Endothelial cell (in vitro differentiated cells): ENCODE data around the gene KSR1. TPM values are rescaled to one million over a fixed set of nuclear protein-coding genes. Genes with fewer than 3 reads are reported as not detected.

Experiments
- DNase-seq: peaks from one replicate; pipeline ENCODE4 v3.0.0; 2021; ENCODE audit warnings: low spot score
- H3K27ac Mint-ChIP-seq: one replicate; pipeline ENCODE4 v1.8.0; 2021; ENCODE audit warnings: mixed read lengths, inconsistent platforms; ENCODE audit not compliant: unreplicated experiment
- H3K27me3 Mint-ChIP-seq: one replicate; pipeline ENCODE4 v1.8.0; 2021; ENCODE audit warnings: mild to moderate bottlenecking, moderate library complexity, mixed read lengths, inconsistent platforms; ENCODE audit not compliant: unreplicated experiment
- H3K36me3 Mint-ChIP-seq: one replicate; pipeline ENCODE4 v1.8.0; 2021; ENCODE audit warnings: mild to moderate bottlenecking, low read depth, mixed read lengths, inconsistent platforms; ENCODE audit not compliant: unreplicated experiment
- H3K4me1 Mint-ChIP-seq: one replicate; pipeline ENCODE4 v1.8.0; 2021; ENCODE audit warnings: mild to moderate bottlenecking, mixed read lengths, inconsistent platforms; ENCODE audit not compliant: unreplicated experiment
- H3K4me3 Mint-ChIP-seq: one replicate; pipeline ENCODE4 v1.8.0; 2021; ENCODE audit warnings: mild to moderate bottlenecking, mixed read lengths, inconsistent platforms; ENCODE audit not compliant: unreplicated experiment
- H3K9me3 Mint-ChIP-seq: one replicate; pipeline ENCODE4 v1.8.0; 2021; ENCODE audit warnings: mixed read lengths, inconsistent platforms; ENCODE audit not compliant: unreplicated experiment
- total RNA-seq: library from RNA; stranded (reverse); fragmentation: NEBNext Ultra II Directional; extraction: Animal tissue kit (Norgen Biotek cat#: 25700); gene quantifications from one replicate; pipeline ENCODE4 v1.2.1, GENCODE V29; 2021; ENCODE audit not compliant: unreplicated experiment
- TF ChIP-seq, protein P1 (sequence below): fragments of 200-600 bp; sonication (generic); IDR thresholded peaks from one replicate; pipeline ENCODE4 v1.5.0; 2021; ENCODE audit warnings: antibody characterized with exemption; ENCODE audit not compliant: unreplicated experiment

Gene KSR1
- total RNA-seq, 1 donor from 2014 or later: 65.2 TPM

DNA sequence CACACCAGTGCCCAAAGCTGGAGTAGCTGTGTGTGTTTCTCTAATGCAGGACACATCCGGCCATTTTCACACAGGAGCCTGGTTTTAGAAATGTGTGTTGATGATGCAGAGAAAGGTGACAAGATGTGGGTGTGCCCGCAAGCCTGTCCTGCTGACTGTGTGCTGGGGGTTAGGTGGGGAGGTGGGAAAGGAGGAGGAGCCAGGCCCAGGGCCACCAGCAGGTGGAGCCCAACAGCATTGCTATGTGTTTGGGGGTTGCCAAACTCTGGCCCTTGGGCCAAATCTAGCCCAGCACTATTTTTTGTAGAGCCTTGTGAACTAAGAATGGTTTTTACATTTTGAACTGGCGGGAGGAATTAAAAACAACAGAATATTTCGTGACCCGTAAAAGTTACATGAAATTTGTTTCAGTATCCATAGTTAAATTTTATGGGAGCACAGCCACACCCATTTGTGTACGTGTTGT lies 113.0 kb downstream of the KSR1 start:
- Mint-ChIP-seq H3K9me3 (no peaks in the 10 kb centered on the region), H3K36me3 (no peaks in the 10 kb centered on the region), H3K27me3 (peaks cover 12% of the 10 kb centered on the region), H3K4me1 (peaks cover 15% of the 10 kb centered on the region), H3K4me3 (no peak overlapping the region), H3K27ac (no peak overlapping the region)
- DNase-seq: peak; percentile 44
- TF ChIP-seq, protein P1, sequence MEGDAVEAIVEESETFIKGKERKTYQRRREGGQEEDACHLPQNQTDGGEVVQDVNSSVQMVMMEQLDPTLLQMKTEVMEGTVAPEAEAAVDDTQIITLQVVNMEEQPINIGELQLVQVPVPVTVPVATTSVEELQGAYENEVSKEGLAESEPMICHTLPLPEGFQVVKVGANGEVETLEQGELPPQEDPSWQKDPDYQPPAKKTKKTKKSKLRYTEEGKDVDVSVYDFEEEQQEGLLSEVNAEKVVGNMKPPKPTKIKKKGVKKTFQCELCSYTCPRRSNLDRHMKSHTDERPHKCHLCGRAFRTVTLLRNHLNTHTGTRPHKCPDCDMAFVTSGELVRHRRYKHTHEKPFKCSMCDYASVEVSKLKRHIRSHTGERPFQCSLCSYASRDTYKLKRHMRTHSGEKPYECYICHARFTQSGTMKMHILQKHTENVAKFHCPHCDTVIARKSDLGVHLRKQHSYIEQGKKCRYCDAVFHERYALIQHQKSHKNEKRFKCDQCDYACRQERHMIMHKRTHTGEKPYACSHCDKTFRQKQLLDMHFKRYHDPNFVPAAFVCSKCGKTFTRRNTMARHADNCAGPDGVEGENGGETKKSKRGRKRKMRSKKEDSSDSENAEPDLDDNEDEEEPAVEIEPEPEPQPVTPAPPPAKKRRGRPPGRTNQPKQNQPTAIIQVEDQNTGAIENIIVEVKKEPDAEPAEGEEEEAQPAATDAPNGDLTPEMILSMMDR: peak; percentile 46

DNA sequence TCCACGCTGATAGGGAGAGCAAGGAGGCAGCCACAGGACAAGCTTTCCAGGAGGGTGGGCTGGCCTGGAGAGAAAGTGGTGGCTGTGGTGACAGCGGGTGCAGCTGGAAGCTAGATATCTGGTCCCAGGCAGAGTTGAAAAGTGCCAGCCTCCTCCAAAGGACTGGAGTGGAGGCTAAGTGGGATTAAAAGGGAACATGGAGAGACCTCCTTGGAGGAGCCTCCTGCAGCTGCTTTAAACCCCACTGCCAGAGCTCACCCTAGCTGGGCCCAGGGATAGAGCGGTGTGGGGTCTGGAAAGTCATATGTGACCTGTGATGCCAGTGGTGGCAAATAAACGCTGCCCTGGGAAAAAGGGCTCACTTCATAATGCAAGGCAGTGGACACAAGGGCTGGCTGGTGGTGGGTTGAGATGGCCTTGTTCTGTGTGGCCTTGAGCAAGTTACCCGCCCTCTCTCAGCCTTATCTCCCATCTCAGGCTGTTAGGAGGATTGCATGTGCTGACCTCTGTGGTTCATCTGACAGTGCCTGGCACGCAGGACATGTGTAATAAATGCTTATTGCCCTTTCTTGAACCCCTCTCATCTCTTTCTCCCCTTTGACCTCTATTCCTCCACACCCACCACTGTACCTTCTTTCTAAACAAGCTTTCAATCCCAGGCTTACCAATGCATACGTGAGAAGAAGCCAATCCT lies 113.8 kb downstream of the KSR1 start:
- TF ChIP-seq, protein P1: no peak
- no peak overlapping the region for H3K4me3 Mint-ChIP-seq
- no peaks in the 10 kb centered on the region for H3K36me3 Mint-ChIP-seq
- no peaks in the 10 kb centered on the region for H3K9me3 Mint-ChIP-seq
- H3K27me3 Mint-ChIP-seq: peaks cover 12% of the 10 kb centered on the region
- no peak for DNase-seq
- H3K4me1 Mint-ChIP-seq: peaks cover 12% of the 10 kb centered on the region
- H3K27ac Mint-ChIP-seq: no peak overlapping the region

DNA sequence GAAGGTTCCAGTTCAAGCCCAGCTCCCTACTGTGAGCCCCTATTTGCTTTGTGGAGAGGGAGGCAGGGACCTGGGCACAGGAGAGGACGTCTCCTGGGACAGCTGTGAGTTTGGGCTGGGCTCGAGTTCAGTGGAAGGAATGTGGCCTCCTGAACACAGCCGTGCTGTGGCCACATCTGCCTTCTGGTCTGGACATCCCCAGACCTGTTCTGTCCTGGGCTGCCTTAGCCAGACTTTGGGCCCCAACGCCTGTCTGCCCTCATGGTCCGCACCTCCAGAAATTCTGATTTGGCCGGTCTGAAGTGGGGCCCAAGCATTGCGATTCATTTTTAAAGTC lies 114.3 kb downstream of the KSR1 start:
- no peak for DNase-seq
- Mint-ChIP-seq H3K27ac (no peak overlapping the region), H3K4me3 (no peak overlapping the region), H3K36me3 (no peaks in the 10 kb centered on the region), H3K9me3 (no peaks in the 10 kb centered on the region), H3K27me3 (peaks cover 12% of the 10 kb centered on the region), H3K4me1 (peaks cover 12% of the 10 kb centered on the region)
- TF ChIP-seq, protein P1: no peak

DNA sequence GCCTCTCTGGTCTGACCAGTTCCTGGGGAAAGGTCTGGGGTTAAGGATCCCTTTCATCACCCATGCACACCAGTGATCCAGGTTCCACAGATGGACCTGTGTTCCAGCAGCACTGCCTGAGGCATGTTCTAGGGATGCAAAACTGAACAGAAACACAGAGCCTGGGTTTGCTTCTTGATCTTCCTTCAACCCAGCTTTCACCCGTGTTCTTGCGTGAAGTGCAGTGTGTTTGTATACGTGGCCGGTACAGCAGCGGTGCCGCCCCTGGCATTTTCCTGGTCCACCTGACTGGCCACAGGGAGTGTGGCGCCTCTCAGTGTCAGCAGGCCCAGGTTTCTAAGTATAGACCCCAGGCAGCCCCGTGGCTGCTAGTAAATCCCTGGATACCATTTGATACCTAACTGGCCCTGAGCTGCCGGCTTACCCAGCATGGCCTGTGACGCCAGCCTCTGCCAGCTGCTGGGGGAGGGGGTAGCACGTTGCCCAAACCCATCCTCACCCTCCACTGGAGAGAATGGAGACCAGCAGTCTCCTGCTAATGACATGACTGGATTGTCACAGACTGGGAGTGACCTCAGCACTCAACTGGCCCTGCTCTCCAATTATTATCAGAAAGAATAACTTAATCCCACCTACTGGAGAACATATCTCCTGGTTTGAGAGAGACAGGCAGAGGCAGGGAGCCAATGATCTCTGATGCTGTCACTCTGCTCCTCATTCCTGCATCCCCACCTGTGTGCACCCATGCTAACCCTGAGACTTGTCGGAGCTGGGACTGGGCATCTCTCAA lies 115.5 kb downstream of the KSR1 start:
- Mint-ChIP-seq H3K4me3 (no peak overlapping the region), H3K4me1 (peaks cover 7% of the 10 kb centered on the region), H3K9me3 (no peaks in the 10 kb centered on the region), H3K27me3 (peaks cover 12% of the 10 kb centered on the region), H3K36me3 (no peaks in the 10 kb centered on the region), H3K27ac (no peak overlapping the region)
- TF ChIP-seq, protein P1: no peak
- DNase-seq: no peak

DNA sequence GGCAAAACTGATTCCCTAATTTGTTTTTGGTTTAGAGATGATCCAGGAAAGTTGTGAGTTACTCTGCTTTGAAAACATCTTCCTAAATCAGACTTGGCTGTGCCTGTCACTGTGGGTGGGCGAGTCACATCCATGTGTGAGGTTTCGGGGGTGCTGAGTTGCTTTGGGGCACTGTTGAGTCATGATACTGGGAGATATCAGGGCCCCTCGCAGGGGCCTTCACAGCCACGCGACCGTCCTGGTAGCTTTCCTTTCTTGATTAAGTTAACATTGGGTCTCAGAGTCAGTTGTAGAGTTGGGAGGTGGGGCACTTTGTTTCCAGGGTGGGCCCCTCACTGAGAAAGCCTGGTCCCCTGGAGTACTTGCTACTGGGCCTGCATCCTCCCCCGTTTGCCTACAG lies 116.4 kb downstream of the KSR1 start:
- Mint-ChIP-seq H3K4me1 (peaks cover 3% of the 10 kb centered on the region), H3K27me3 (peaks cover 8% of the 10 kb centered on the region), H3K27ac (no peak overlapping the region), H3K9me3 (no peaks in the 10 kb centered on the region), H3K4me3 (no peak overlapping the region), H3K36me3 (no peaks in the 10 kb centered on the region)
- TF ChIP-seq, protein P1: no peak
- no peak for DNase-seq
